Cardiac fibroblast (primary cell): ENCODE measurements around the gene NTRK3.

ENCODE experiments used
- DNase-seq, 2 donors: peaks; one replicate each; pipeline versions ENCODE4 v3.0.0 to v3.0.0-alpha.2; 2010; ENCODE audit warnings: low read depth in 2 of 2
- H3K4me3 ChIP-seq, 2 donors: replicated peaks in 1 of 2; 1 replicate in 1 of 2; 2 replicates in 1 of 2; pipeline ENCODE4 v1.5.1; 2011; ENCODE audit warnings: low read depth in 2 of 2, low read length in 2 of 2, mild to moderate bottlenecking in 2 of 2, moderate library complexity in 1 of 2
- CTCF ChIP-seq: IDR thresholded peaks from one replicate; pipeline ENCODE4 v1.5.1; 2011; ENCODE audit warnings: low read depth, mild to moderate bottlenecking, low read length, inconsistent platforms

Gene NTRK3

GRCh38 chr15:88252441-88252840 is 4.1 kb downstream of the NTRK3 start:
- no peak for DNase-seq
- H3K4me3 ChIP-seq: no peak overlapping the region
- no peak for TF ChIP-seq CTCF

GRCh38 chr15:88250826-88251225 is 5.7 kb downstream of the NTRK3 start:
- no peak for TF ChIP-seq CTCF
- no peak for DNase-seq
- no peak overlapping the region for H3K4me3 ChIP-seq

- peak in 1 of 2 donors; percentile 72 for DNase-seq
- TF ChIP-seq CTCF: no peak
- no peak overlapping the region for H3K4me3 ChIP-seq
Observed at GRCh38 chr15:88249220-88249619, 7.3 kb downstream of the NTRK3 start.

GRCh38 chr15:88247914-88248313 is 8.6 kb downstream of the NTRK3 start:
- no peak for TF ChIP-seq CTCF
- H3K4me3 ChIP-seq: no peak overlapping the region
- DNase-seq: no peak

GRCh38 chr15:88246666-88247446 is 9.7 kb downstream of the NTRK3 start:
- no peak overlapping the region for H3K4me3 ChIP-seq
- peak; percentile 96 for TF ChIP-seq CTCF

GRCh38 chr15:88246081-88246480 is 10.5 kb downstream of the NTRK3 start:
- H3K4me3 ChIP-seq: no peak overlapping the region
- TF ChIP-seq CTCF: no peak
- DNase-seq: no peak

More at GRCh38 chr15:88246666-88247446, 9.7 kb downstream of the NTRK3 start:
- DNase-seq: peak; percentile 74 to 80
